LNCAP (cell line): ENCODE data around the gene OGFR.

ENCODE experiments used
- TF ChIP-seq, protein P1 (sequence below): fragments of 450-650 bp; IDR thresholded peaks from 2 replicates; pipeline ENCODE4 v1.5.1; 2017; ENCODE audit warnings: mild to moderate bottlenecking

OGFR gene

DNA sequence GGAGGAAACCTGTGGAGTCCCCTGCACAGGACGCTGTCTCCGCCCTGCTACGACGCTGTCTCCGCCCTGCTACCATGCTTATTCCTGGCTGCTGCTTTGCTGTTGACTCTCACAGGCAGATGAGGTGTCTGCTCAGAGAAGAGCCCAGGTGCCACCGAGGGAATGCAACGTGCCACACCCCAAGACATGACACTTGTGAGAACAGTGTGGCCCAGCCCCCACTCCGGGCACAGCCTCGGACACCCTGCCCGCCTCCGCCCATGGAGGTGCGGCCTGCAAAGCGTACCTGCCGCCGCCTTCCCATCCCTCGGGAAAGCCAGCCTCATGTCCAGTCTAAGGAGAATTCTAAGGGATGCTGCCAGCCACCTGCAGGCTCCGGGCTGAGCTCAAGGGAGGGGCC is 23.9 kb upstream of the OGFR start:
- TF ChIP-seq, protein P1, sequence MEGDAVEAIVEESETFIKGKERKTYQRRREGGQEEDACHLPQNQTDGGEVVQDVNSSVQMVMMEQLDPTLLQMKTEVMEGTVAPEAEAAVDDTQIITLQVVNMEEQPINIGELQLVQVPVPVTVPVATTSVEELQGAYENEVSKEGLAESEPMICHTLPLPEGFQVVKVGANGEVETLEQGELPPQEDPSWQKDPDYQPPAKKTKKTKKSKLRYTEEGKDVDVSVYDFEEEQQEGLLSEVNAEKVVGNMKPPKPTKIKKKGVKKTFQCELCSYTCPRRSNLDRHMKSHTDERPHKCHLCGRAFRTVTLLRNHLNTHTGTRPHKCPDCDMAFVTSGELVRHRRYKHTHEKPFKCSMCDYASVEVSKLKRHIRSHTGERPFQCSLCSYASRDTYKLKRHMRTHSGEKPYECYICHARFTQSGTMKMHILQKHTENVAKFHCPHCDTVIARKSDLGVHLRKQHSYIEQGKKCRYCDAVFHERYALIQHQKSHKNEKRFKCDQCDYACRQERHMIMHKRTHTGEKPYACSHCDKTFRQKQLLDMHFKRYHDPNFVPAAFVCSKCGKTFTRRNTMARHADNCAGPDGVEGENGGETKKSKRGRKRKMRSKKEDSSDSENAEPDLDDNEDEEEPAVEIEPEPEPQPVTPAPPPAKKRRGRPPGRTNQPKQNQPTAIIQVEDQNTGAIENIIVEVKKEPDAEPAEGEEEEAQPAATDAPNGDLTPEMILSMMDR = no peak

DNA sequence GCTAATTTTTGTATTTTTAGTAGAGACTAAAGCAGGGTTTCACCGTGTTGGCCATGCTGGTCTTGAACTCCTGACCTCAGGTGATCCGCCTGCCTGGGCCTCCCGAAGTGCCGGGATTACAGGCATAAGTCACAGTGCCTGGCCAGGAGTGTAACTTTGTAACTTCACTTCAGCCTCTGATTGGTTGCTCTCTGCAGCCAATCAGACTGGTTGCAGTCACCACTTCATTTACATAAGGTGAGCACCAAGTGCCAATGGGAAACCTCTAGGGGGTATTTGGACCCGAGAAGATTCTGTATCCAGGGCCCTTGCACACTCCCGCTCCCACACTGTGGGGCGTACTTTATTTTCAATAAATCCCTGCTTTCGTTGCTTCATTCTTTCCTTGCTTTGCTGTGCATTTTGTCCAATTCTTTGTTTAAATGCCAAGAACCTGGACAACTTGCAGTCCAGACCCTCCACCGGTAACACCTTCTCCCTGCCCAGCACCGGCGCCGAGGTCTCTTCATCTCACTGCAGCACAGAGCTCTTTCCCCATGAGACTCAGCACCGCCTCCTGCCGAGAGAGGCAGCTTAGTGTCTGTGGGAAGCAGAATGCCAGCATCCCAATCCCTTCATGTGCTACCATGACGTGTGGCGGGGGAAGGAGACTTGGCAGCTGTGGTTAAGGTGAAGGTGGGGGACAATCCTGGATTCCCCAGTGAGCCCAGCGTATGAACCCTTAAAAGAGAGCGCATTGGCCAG is 22.3 kb upstream of the OGFR start:
- TF ChIP-seq, protein P1 = no peak

DNA sequence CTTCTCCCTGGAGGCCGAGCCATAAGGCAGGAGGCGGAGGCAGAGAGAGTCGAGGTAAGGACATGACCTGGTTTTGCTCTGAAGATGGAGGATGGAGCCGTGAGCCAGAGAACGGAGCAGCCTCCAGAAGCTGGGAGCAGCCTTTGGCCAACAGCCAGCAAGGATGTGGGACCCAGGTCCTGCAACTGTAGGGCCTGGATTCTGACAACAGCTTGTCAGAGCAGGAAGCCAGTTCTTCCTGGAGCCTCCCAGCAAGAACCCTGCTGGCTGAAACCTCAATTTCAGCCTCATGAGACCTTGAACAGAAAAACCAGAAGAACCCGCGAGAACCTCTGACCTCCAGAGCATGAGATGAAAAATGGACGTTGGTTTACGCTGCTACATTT is 21.7 kb upstream of the OGFR start:
- TF ChIP-seq, protein P1 = no peak

DNA sequence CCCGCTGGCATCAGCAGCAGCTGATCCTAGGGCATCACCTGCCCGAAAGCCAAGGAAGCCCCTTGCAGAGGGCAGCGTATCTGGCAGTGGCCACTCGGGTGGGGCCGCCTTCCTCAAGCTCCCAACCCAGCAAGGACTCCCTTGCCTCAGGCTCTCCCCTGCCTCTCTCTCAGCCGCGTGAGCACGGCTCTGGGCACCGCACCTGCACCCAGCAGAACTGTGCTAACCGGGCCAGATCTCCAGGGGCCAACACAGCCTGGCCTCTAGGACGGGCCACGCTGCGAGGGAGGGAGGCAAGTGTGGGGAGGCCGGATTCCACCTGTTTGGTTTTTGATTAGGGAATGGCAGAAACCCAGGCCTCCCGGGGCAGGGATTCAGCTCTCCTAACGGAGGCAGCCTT is 20.1 kb upstream of the OGFR start:
- TF ChIP-seq, protein P1 = no peak

DNA sequence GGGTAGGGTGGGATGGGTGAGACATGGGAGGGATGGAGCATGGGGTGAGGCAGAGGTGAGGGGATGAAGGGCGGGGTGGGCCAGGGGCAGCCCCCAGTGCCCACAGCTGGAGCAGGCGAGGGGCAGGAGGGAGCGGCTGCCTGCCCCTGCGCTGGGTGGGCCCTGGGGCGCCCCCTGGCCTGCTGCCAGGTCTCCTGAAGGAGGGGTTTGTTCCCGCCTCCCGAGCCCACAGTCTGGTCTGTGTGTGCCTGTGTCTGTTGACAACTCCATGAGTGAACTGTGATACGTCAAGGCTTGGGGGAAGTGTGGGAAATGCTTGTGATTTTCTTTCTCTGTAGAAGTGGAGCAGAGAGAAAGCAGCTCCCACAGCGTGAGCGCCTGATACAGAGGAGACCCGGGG is 19.2 kb upstream of the OGFR start:
- TF ChIP-seq, protein P1 = no peak

DNA sequence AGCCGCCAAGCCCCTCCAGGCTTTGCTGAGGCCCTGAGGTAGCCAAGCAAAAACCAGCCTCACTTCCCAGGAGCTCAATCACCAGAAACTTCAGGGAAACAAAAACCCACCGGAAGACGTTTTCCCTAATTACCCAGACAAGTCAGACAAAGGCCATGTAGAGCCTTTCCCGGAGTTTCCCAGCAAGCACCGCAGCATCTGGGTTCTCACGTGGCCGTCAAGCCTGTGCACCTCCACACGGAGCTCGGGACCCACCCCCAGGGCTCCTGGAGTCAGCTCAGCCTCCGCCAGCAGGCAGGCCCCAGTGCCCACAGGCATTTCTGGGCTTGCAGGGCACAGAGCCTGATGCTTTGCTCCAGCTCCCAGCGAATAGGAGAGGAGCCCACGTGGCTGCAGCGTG is 18.5 kb upstream of the OGFR start:
- TF ChIP-seq, protein P1 = no peak

DNA sequence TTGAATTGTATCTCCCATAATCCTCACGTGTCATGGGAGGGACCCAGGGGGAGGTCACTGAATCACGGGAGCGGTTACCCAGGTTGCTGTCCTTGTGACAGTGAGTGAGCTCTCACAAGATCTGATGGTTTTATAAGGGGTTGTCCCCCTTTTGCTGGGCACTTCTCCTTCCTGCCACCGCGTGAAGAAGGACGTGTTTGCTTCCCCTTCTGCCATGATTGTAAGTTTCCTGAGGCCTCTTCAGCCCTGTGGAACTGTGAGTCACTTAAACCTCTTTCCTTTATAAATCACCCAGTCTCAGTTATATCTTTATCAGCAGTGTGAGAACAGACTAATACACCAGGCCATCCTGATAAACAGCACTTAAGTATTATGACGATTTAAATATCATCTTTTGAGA is 17.3 kb upstream of the OGFR start:
- TF ChIP-seq, protein P1 = no peak

DNA sequence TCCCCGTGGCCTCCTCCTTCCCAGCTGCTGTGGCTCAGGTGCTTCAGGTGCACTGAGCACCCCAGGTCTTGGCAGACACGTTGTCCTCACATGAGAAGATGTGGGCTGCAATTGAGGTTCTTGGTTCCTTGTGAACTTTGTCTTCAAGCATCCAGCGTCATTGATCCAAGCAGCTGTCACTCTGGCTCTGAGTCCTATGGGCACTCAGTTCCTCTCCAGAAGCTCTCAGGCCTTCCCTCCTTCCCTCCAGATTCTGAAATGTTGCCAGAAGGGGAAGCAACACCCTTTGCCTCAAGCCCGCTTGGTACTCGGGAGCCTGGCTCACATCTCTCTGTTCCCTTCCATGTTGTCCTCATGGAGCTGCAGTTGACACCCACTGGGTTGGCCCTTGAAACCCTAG is 16.8 kb upstream of the OGFR start:
- TF ChIP-seq, protein P1 = no peak
